Breast epithelium (tissue), 3 donors: ENCODE measurements around the gene VMAC.

Experiments
- POLR2A ChIP-seq: fragments of 450-650 bp; IDR thresholded peaks from one replicate; pipeline ENCODE4 v1.6.1; 2016; ENCODE audit warnings: antibody characterized with exemption, mild to moderate bottlenecking, moderate library complexity
- TF ChIP-seq, protein P1 (sequence below), 3 donors: fragments of 450-650 bp; IDR thresholded peaks; one replicate each; pipeline ENCODE4 v1.5.1; 2016 to 2017; ENCODE audit warnings: antibody characterized with exemption in 3 of 3, mild to moderate bottlenecking in 3 of 3, moderate library complexity in 3 of 3

DNA sequence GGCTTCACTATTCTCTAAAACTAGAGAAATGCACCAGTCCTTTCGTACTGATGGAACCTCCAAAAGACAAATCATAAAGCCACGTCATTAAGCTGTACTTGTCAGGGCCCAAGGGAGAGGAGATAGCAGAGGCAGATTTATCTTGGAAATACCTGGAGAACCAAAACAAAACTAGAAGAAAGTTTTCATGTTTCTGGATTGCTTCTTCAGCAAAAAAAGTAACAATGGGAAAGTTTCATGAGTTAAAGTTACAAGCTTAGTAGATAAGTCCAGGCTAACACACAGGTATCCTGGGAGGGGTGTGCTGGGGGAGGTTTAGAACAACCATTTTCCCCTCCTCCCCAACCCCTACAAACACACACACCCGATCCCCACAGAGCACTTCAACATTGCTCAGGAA is 51.7 kb downstream of the VMAC start:
- no peak for TF ChIP-seq POLR2A
- TF ChIP-seq, protein P1, sequence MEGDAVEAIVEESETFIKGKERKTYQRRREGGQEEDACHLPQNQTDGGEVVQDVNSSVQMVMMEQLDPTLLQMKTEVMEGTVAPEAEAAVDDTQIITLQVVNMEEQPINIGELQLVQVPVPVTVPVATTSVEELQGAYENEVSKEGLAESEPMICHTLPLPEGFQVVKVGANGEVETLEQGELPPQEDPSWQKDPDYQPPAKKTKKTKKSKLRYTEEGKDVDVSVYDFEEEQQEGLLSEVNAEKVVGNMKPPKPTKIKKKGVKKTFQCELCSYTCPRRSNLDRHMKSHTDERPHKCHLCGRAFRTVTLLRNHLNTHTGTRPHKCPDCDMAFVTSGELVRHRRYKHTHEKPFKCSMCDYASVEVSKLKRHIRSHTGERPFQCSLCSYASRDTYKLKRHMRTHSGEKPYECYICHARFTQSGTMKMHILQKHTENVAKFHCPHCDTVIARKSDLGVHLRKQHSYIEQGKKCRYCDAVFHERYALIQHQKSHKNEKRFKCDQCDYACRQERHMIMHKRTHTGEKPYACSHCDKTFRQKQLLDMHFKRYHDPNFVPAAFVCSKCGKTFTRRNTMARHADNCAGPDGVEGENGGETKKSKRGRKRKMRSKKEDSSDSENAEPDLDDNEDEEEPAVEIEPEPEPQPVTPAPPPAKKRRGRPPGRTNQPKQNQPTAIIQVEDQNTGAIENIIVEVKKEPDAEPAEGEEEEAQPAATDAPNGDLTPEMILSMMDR (IDR thresholded peaks at IDR 0.05): no peak
